Suprapubic skin (tissue), 4 donors: ENCODE measurements around the gene EPN2.

Source experiments
- EP300 ChIP-seq: sonication (generic); formaldehyde crosslinking; IDR thresholded peaks from one replicate; pipeline ENCODE4 v1.6.1; 2017; ENCODE audit warnings: antibody characterized with exemption
- POLR2AphosphoS5 ChIP-seq, 3 donors: sonication (generic); formaldehyde crosslinking; IDR thresholded peaks; one replicate each; pipeline ENCODE4 v1.6.1; 2017; ENCODE audit warnings: antibody characterized with exemption in 3 of 3
- TF ChIP-seq, protein P1 (sequence below), 2 donors: fragments of 200-600 bp in 1 of 2; fragments of 450-650 bp in 1 of 2; sonication (generic) in 1 of 2; IDR thresholded peaks; one replicate each; pipeline ENCODE4 v1.5.1; 2016 to 2019; ENCODE audit warnings: antibody characterized with exemption in 2 of 2, mild to moderate bottlenecking in 1 of 2, moderate library complexity in 1 of 2

DNA sequence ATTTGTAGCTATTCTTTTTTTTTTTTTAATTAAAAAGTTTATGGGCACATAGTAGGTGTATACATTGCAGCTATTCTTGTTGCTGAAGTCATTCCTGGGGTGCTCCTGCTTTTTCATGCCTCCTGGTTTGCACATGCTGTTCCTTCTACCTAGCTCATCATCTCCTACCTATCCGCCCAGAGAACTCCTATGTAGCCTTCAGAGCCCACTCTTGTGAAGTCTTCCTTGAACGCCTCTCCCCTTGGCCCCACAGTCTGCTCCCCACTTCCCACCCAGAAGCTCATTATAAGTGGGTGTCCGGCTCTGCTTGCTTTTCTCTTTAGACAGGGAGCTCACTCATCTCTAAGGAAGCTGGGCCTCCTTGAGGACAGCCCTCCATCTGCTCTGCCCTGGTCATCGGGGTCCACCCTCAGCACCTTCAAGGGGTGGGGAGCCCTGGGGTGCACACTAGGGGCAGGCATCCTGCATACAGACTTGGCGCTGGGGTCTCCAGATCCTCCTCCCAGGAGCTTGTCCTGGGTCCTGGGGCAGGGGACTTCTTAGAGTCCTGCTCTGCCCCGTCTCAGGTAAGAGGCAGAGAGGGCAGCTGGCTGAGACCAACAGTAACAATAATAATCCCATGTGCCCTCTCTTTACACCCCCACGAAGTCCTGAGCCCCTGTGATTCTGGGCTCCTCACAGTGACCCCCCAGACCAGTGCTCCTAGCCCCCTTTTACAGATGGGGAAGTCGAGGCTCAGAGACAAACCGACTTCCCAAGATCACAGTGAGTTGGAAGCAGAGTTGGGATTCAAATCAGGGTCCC is 128.9 kb downstream of the EPN2 start:
- TF ChIP-seq POLR2AphosphoS5 (IDR thresholded peaks at IDR 0.05) (no peak), EP300 (no peak)
- TF ChIP-seq, protein P1, sequence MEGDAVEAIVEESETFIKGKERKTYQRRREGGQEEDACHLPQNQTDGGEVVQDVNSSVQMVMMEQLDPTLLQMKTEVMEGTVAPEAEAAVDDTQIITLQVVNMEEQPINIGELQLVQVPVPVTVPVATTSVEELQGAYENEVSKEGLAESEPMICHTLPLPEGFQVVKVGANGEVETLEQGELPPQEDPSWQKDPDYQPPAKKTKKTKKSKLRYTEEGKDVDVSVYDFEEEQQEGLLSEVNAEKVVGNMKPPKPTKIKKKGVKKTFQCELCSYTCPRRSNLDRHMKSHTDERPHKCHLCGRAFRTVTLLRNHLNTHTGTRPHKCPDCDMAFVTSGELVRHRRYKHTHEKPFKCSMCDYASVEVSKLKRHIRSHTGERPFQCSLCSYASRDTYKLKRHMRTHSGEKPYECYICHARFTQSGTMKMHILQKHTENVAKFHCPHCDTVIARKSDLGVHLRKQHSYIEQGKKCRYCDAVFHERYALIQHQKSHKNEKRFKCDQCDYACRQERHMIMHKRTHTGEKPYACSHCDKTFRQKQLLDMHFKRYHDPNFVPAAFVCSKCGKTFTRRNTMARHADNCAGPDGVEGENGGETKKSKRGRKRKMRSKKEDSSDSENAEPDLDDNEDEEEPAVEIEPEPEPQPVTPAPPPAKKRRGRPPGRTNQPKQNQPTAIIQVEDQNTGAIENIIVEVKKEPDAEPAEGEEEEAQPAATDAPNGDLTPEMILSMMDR (IDR thresholded peaks at IDR 0.05): no peak
